Upper lobe of right lung (tissue), 1 donor: ENCODE results near the gene B3GNT5. TPM values are rescaled to one million over a fixed set of nuclear protein-coding genes. Genes with fewer than 3 reads are reported as not detected.
A peak's percentile ranks its signal among the peaks of the same experiment; 100 is the strongest.

ENCODE experiments used
- ATAC-seq: fragments of 200-7000 bp; cut with Tn5 transposase; one replicate; pipeline ENCODE4 v1.9.1; 2020; ENCODE audit warnings: mild to moderate bottlenecking, moderate library complexity
- DNase-seq: peaks from one replicate; pipeline ENCODE4 v3.0.0-alpha.2; 2020
- H3K27ac ChIP-seq: fragments of 200-600 bp; one replicate; pipeline ENCODE4 v1.8.0; 2022
- H3K27me3 ChIP-seq: fragments of 200-600 bp; one replicate; pipeline ENCODE4 v1.8.0; 2022; ENCODE audit warnings: mild to moderate bottlenecking
- H3K36me3 ChIP-seq: fragments of 200-600 bp; one replicate; pipeline ENCODE4 v1.8.0; 2022
- H3K4me1 ChIP-seq: fragments of 200-600 bp; one replicate; pipeline ENCODE4 v1.8.0; 2022
- H3K4me3 ChIP-seq: fragments of 200-600 bp; one replicate; pipeline ENCODE4 v1.8.0; 2022; ENCODE audit warnings: mild to moderate bottlenecking
- H3K9me3 ChIP-seq: fragments of 200-600 bp; one replicate; pipeline ENCODE4 v1.8.0; 2022
- CTCF ChIP-seq: fragments of 200-600 bp; IDR thresholded peaks from one replicate; pipeline ENCODE4 v1.8.0; 2022; ENCODE audit warnings: antibody characterized with exemption
- intact Hi-C: fragments of 100-400 bp; cut with DNase I; formaldehyde crosslinking; loops from one replicate; pipeline ENCODE4 v1.11.0; 2022
- total RNA-seq: library from RNA; stranded (reverse); fragmentation: NEBNext Ultra II Directional; extraction: Animal tissue kit (Norgen Biotek cat#: 25700); gene quantifications from one replicate; pipeline ENCODE4 v1.2.1, GENCODE V29; 2021
- donor health status: DM: no; HTN: yes; CAD: no; lungs with severe emphysema.

The B3GNT5 gene
- total RNA-seq, 1 donor from 2014 or later, result 31.0 TPM

GRCh38 chr3:183210862-183211341, 42.2 kb upstream of the B3GNT5 start:
- no peaks in the 10 kb centered on the region for H3K36me3 ChIP-seq
- no peak overlapping the region for H3K4me3 ChIP-seq
- H3K27ac ChIP-seq, result peak overlapping the region; percentile 53
- DNase-seq (no peak), ATAC-seq (peak; percentile 68)
- intact Hi-C loops, result no loop called here
- H3K4me1 ChIP-seq, result peaks cover 20% of the 10 kb centered on the region
- no peaks in the 10 kb centered on the region for H3K9me3 ChIP-seq
- TF ChIP-seq CTCF, result no peak
- no peaks in the 10 kb centered on the region for H3K27me3 ChIP-seq

- ATAC-seq, result peak; percentile 77
- intact Hi-C loops, result no loop called here
Observed at GRCh38 chr3:183211352-183211751, 41.7 kb upstream of the B3GNT5 start.

GRCh38 chr3:183212096-183212495, 41.0 kb upstream of the B3GNT5 start:
- intact Hi-C loops, result no loop called here
- peaks cover 20% of the 10 kb centered on the region for H3K4me1 ChIP-seq
- DNase-seq, result no peak
- peak overlapping the region; percentile 38 for H3K27ac ChIP-seq
- no peak overlapping the region for H3K4me3 ChIP-seq
- H3K36me3 ChIP-seq, result no peaks in the 10 kb centered on the region
- H3K9me3 ChIP-seq, result no peaks in the 10 kb centered on the region
- no peaks in the 10 kb centered on the region for H3K27me3 ChIP-seq
- TF ChIP-seq CTCF, result no peak
- no peak for ATAC-seq

More at GRCh38 chr3:183211352-183211751, 41.7 kb upstream of the B3GNT5 start:
- H3K36me3 ChIP-seq, result no peaks in the 10 kb centered on the region
- no peak for DNase-seq
- TF ChIP-seq CTCF, result no peak
- peaks cover 20% of the 10 kb centered on the region for H3K4me1 ChIP-seq
- H3K27me3 ChIP-seq, result no peaks in the 10 kb centered on the region
- H3K9me3 ChIP-seq, result no peaks in the 10 kb centered on the region
- H3K4me3 ChIP-seq, result no peak overlapping the region
- peak overlapping the region; percentile 53 for H3K27ac ChIP-seq

- TF ChIP-seq CTCF, result no peak
- Histone ChIP-seq H3K9me3 (no peaks in the 10 kb centered on the region), H3K36me3 (no peaks in the 10 kb centered on the region), H3K27me3 (no peaks in the 10 kb centered on the region), H3K27ac (peak overlapping the region; percentile 38), H3K4me1 (peaks cover 20% of the 10 kb centered on the region), H3K4me3 (no peak overlapping the region)
- no peak for DNase-seq
- ATAC-seq, result peak; percentile 74
- intact Hi-C loops, result no loop called here
Observed at GRCh38 chr3:183212565-183212964, 40.5 kb upstream of the B3GNT5 start.

- peaks cover 20% of the 10 kb centered on the region for H3K4me1 ChIP-seq
- no peaks in the 10 kb centered on the region for H3K36me3 ChIP-seq
- H3K27me3 ChIP-seq, result no peaks in the 10 kb centered on the region
- H3K9me3 ChIP-seq, result no peaks in the 10 kb centered on the region
- DNase-seq, result no peak
- no peak for TF ChIP-seq CTCF
- intact Hi-C loops, result no loop called here
- H3K4me3 ChIP-seq, result no peak overlapping the region
- H3K27ac ChIP-seq, result peak overlapping the region; percentile 40
- ATAC-seq, result no peak
Observed at GRCh38 chr3:183213415-183214276, 39.4 kb upstream of the B3GNT5 start.
